SK-N-SH (cell line): ENCODE data around the gene BTRC. TPM values are rescaled to one million over a fixed set of nuclear protein-coding genes. Genes with fewer than 3 reads are reported as not detected.

Experiments
- CTCF ChIA-PET: fragments of 300-600, 350-600 bp; formaldehyde crosslinking; extraction: SDS; loops from one replicate; lab custom pipeline; 2021; lab: Yijun Ruan, JAX
- POLR2A ChIA-PET: fragments of 350-600 bp; sonication (Branson Sonifier 250); formaldehyde crosslinking; extraction: SDS; loops from one replicate; lab custom pipeline; 2020; ENCODE audit warnings: antibody characterized with exemption, inconsistent platforms; lab: Yijun Ruan, JAX
- DNase-seq: peaks from one replicate; pipeline ENCODE4 v3.0.0; 2012
- H2AFZ ChIP-seq: fragments of 200-600 bp; sonication (generic); 2 replicates; pipeline ENCODE4 v1.8.1; 2016; ENCODE audit warnings: antibody characterized with exemption, mild to moderate bottlenecking, low read depth
- H3F3A ChIP-seq: fragments of 200-600 bp; sonication (generic); replicated peaks from 2 replicates; pipeline ENCODE3; 2016; ENCODE audit warnings: antibody characterized with exemption, mild to moderate bottlenecking; ENCODE audit not compliant: insufficient read depth
- H3K27ac ChIP-seq, 2 experiments: fragments of 200-500 bp in 1 of 2; fragments of 200-600 bp in 1 of 2; sonication (Bioruptor generic) in 1 of 2; sonication (generic), shearing (Covaris generic) in 1 of 2; 2 replicates each; pipeline versions ENCODE4 v1.5.1 to v1.6.1; 2014 to 2016; ENCODE audit warnings: low read depth in 2 of 2, inconsistent platforms in 1 of 2, low read length in 1 of 2, mild to moderate bottlenecking in 1 of 2, mixed read lengths in 1 of 2
- H3K27me3 ChIP-seq: fragments of 200-600 bp; sonication (generic), shearing (Covaris generic); 2 replicates; pipeline ENCODE4 v1.6.1; 2016; ENCODE audit warnings: mixed run types; ENCODE audit not compliant: insufficient read depth
- H3K36me3 ChIP-seq, 2 experiments: fragments of 200-500 bp in 1 of 2; fragments of 200-600 bp in 1 of 2; sonication (Bioruptor generic) in 1 of 2; sonication (generic) in 1 of 2; replicated peaks in 1 of 2; 2 replicates each; pipeline versions ENCODE3 to v1.5.1; 2014 to 2016; ENCODE audit warnings: low read length in 1 of 2, mild to moderate bottlenecking in 1 of 2; ENCODE audit not compliant: insufficient read depth in 2 of 2, control insufficient read depth in 1 of 2
- H3K4me1 ChIP-seq, 2 experiments: fragments of 200-500 bp in 1 of 2; fragments of 200-600 bp in 1 of 2; sonication (Bioruptor generic) in 1 of 2; sonication (generic), shearing (Covaris generic) in 1 of 2; 2 replicates each; pipeline versions ENCODE4 v1.5.1 to v1.6.1; 2014 to 2016; ENCODE audit warnings: low read depth in 1 of 2, low read length in 1 of 2, mixed run types in 1 of 2; ENCODE audit not compliant: insufficient read depth in 2 of 2, control insufficient read depth in 1 of 2
- H3K4me2 ChIP-seq: fragments of 200-600 bp; sonication (generic), shearing (Covaris generic); 2 replicates; pipeline ENCODE4 v1.6.1; 2017; ENCODE audit warnings: mixed run types
- H3K4me3 ChIP-seq, 2 experiments: fragments of 200-500 bp in 1 of 2; fragments of 200-600 bp in 1 of 2; sonication (Bioruptor generic) in 1 of 2; sonication (generic), shearing (Covaris generic) in 1 of 2; 2 replicates each; pipeline versions ENCODE4 v1.5.1 to v1.8.1; 2014 to 2016; ENCODE audit warnings: low read depth in 2 of 2, inconsistent platforms in 1 of 2, low read length in 1 of 2, mild to moderate bottlenecking in 1 of 2, mixed read lengths in 1 of 2, moderate library complexity in 1 of 2
- H3K79me2 ChIP-seq: fragments of 200-600 bp; sonication (generic); 2 replicates; pipeline ENCODE4 v1.8.1; 2017; ENCODE audit warnings: mild to moderate bottlenecking; ENCODE audit not compliant: insufficient read depth
- H3K9ac ChIP-seq: fragments of 200-600 bp; sonication (generic); 2 replicates; pipeline ENCODE4 v1.6.1; 2017; ENCODE audit warnings: mixed run types
- H3K9me2 ChIP-seq: fragments of 200-600 bp; sonication (generic); 2 replicates; pipeline ENCODE4 v1.6.1; 2017; ENCODE audit warnings: mixed run types
- H3K9me3 ChIP-seq: fragments of 200-600 bp; sonication (generic); 2 replicates; pipeline ENCODE4 v1.6.1; 2017; ENCODE audit warnings: mixed run types, mild to moderate bottlenecking, moderate library complexity
- H4K20me1 ChIP-seq: fragments of 200-600 bp; sonication (generic); 2 replicates; pipeline ENCODE4 v1.6.1; 2017; ENCODE audit warnings: mild to moderate bottlenecking, mixed run types; ENCODE audit not compliant: insufficient read depth
- CHD2 ChIP-seq: fragments of 150-350 bp; IDR thresholded peaks from 2 replicates; pipeline ENCODE4 v1.6.1; 2018; ENCODE audit warnings: low read length; ENCODE audit not compliant: partially characterized antibody
- CTCF ChIP-seq: fragments of 200-600 bp; sonication (generic); IDR thresholded peaks from 2 replicates; pipeline ENCODE4 v1.6.1; 2017; ENCODE audit warnings: antibody characterized with exemption, mild to moderate bottlenecking, moderate library complexity
- EP300 ChIP-seq, 2 experiments: IDR thresholded peaks; 2 replicates each; pipeline versions ENCODE4 v1.4.0 to v1.6.1; 2012; ENCODE audit warnings: borderline replicate concordance in 1 of 2, low read depth in 1 of 2, low read length in 1 of 2
- FOSL2 ChIP-seq: IDR thresholded peaks from 2 replicates; pipeline ENCODE4 v1.4.0; 2012; ENCODE audit warnings: low read depth, mild to moderate bottlenecking, moderate library complexity, borderline replicate concordance
- GABPA ChIP-seq: IDR thresholded peaks from 2 replicates; pipeline ENCODE4 v1.4.0; 2012; ENCODE audit warnings: low read depth, mild to moderate bottlenecking
- MAX ChIP-seq: IDR thresholded peaks from 2 replicates; pipeline ENCODE4 v1.4.0; 2012; ENCODE audit warnings: low read depth
- MXI1 ChIP-seq: IDR thresholded peaks from 2 replicates; pipeline ENCODE4 v1.6.1; 2012; ENCODE audit warnings: mild to moderate bottlenecking, low read depth, low read length, improper control_type of control experiment
- NRF1 ChIP-seq: IDR thresholded peaks from 2 replicates; pipeline ENCODE4 v1.6.1; 2012; ENCODE audit warnings: low read depth, mild to moderate bottlenecking, low read length
- POLR2AphosphoS5 ChIP-seq: IDR thresholded peaks from 2 replicates; pipeline ENCODE4 v1.6.1; 2012; ENCODE audit warnings: low read depth, low read length
- RAD21 ChIP-seq: IDR thresholded peaks from 2 replicates; pipeline ENCODE4 v1.6.1; 2012; ENCODE audit warnings: mild to moderate bottlenecking, low read length
- RCOR1 ChIP-seq: fragments of 150-350 bp; IDR thresholded peaks from 2 replicates; pipeline ENCODE4 v1.6.1; 2017; ENCODE audit warnings: antibody characterized with exemption, low read length
- REST ChIP-seq: IDR thresholded peaks from 2 replicates; pipeline ENCODE4 v1.6.1; 2012; ENCODE audit warnings: mild to moderate bottlenecking, low read depth, low read length, moderate library complexity
- SIN3A ChIP-seq: IDR thresholded peaks from 2 replicates; pipeline ENCODE4 v1.6.1; 2012; ENCODE audit warnings: low read depth, mild to moderate bottlenecking, low read length, moderate library complexity, borderline replicate concordance
- SMC3 ChIP-seq: IDR thresholded peaks from 2 replicates; pipeline ENCODE4 v1.6.1; 2012; ENCODE audit warnings: low read depth, low read length, improper control_type of control experiment
- TEAD4 ChIP-seq: IDR thresholded peaks from 2 replicates; pipeline ENCODE4 v1.4.0; 2012; ENCODE audit warnings: mild to moderate bottlenecking, borderline replicate concordance; ENCODE audit not compliant: insufficient read depth
- USF2 ChIP-seq: fragments of 150-350 bp; IDR thresholded peaks from 2 replicates; pipeline ENCODE4 v1.6.1; 2017; ENCODE audit warnings: antibody characterized with exemption, low read length, low read depth, borderline replicate concordance
- ZBTB33 ChIP-seq: IDR thresholded peaks from 2 replicates; pipeline ENCODE4 v1.4.0; 2012; ENCODE audit warnings: low read depth, borderline replicate concordance
- WGBS: methylation state at CpG from one replicate; pipeline ENCODE4 v1.1.6; 2017; ENCODE audit warnings: low lambda C conversion rate; 5-methylcytosine and 5-hydroxymethylcytosine counted together
- polyA plus RNA-seq, 3 experiments: library from polyadenylated mRNA; depleted of rRNA; stranded (reverse); fragments of >200 nt; gene quantifications; 2 replicates each; pipeline ENCODE4 v1.2.3, GENCODE V29; 2012

Gene BTRC
- polyA plus RNA-seq, 1 of the 3 experiments (the other 2 are of a cell fraction), result 6.5 TPM

- Histone ChIP-seq H3K9me3 (no peaks in the 10 kb centered on the region), H3K4me1 (peaks cover 2 to 11% of the 10 kb centered on the region in 2 experiments; a peak in 2 of 4 replicates), H4K20me1 (no peaks in the 10 kb centered on the region), H3K9me2 (peaks cover 3% of the 10 kb centered on the region; the same call in 1 of the 2 replicates), H3K27ac (no peak overlapping the region), H2AFZ (no peak overlapping the region), H3K9ac (no peak overlapping the region), H3K27me3 (no peaks in the 10 kb centered on the region), H3F3A (no peaks in the 10 kb centered on the region), H3K4me3 (no peak overlapping the region), H3K4me2 (no peak overlapping the region), H3K79me2 (no peaks in the 10 kb centered on the region; the same call in 1 of the 2 replicates), H3K36me3 (peaks cover 7 to 25% of the 10 kb centered on the region in 2 experiments)
- 100% methylated on average over 1 of the region's 1 CpG for WGBS
- no peak for DNase-seq
- CTCF ChIA-PET, result interaction anchor here (0.9 to 2.4 kb wide), 2 partner anchors 41 to 62 kb away, joined by 3 to 7 read pairs; no protein-coding TSS in a partner anchor
- POLR2A ChIA-PET, result no interaction called here
- no peak for TF ChIP-seq REST
- TF ChIP-seq POLR2AphosphoS5, result no peak
- no peak for TF ChIP-seq USF2
- TF ChIP-seq EP300 (IDR thresholded peaks at IDR 0.05; ENCODE audit: borderline replicate concordance in 1 of 2, low read depth in 1 of 2, low read length in 1 of 2), result no peak
- TF ChIP-seq SMC3, result no peak
- no peak for TF ChIP-seq CHD2
Observed at GRCh38 chr10:101529207-101529606, 175.2 kb downstream of the BTRC start.

- no peak overlapping the region for H3K27ac ChIP-seq
- no peak overlapping the region for H3K9ac ChIP-seq
- ChIA-PET CTCF (interaction anchor here (0.6 to 2.4 kb wide), 3 partner anchors 35 to 56 kb away, joined by 3 to 7 read pairs (median 4); no protein-coding TSS in a partner anchor), POLR2A (no interaction called here)
- no peaks in the 10 kb centered on the region for H3K27me3 ChIP-seq
- peaks cover 2 to 11% of the 10 kb centered on the region in 2 experiments; a peak in 2 of 4 replicates for H3K4me1 ChIP-seq
- no peak overlapping the region for H3K4me2 ChIP-seq
- no peak overlapping the region for H2AFZ ChIP-seq
- DNase-seq, result no peak
- no peaks in the 10 kb centered on the region for H4K20me1 ChIP-seq
- no peaks in the 10 kb centered on the region; the same call in 1 of the 2 replicates for H3K79me2 ChIP-seq
- H3K9me3 ChIP-seq, result no peaks in the 10 kb centered on the region
- peaks cover 9 to 30% of the 10 kb centered on the region in 2 experiments for H3K36me3 ChIP-seq
- no peaks in the 10 kb centered on the region for H3F3A ChIP-seq
- peaks cover 3% of the 10 kb centered on the region; the same call in 1 of the 2 replicates for H3K9me2 ChIP-seq
- H3K4me3 ChIP-seq, result no peak overlapping the region
- 96% methylated on average over 4 of the region's 4 CpGs for WGBS
- TF ChIP-seq MAX (no peak), MXI1 (no peak), SIN3A (no peak), RCOR1 (no peak), GABPA (no peak), TEAD4 (no peak), RAD21 (no peak), CTCF (no peak), FOSL2 (no peak), ZBTB33 (no peak), NRF1 (no peak)
Observed at GRCh38 chr10:101529725-101530553, 176.0 kb downstream of the BTRC start.
